Left renal pelvis (tissue), 4 donors: ENCODE measurements around the gene GTF3C5. TPM values are rescaled to one million over a fixed set of nuclear protein-coding genes. Genes with fewer than 3 reads are reported as not detected.
"Not testable (repeated sequence)": the region's sequence is repeated elsewhere in the genome, so short reads cannot be mapped to it uniquely, and the experiment has no call there.

Experiments used
- DNase-seq, 4 donors: peaks; one replicate each; pipeline ENCODE4 v3.0.0-alpha.2; 2013; ENCODE audit warnings: low read depth in 4 of 4, low spot score in 3 of 4
- polyA plus RNA-seq, 4 donors: library from polyadenylated mRNA; unstranded; fragments of 120-200 nt; gene quantifications; one replicate each; pipeline ENCODE4 v1.2.1, GENCODE V29; 2013; ENCODE audit not compliant: insufficient read length in 4 of 4

The GTF3C5 gene
- polyA plus RNA-seq, 4 donors: 53.2 to 79.9 (median 64.2) TPM

DNA sequence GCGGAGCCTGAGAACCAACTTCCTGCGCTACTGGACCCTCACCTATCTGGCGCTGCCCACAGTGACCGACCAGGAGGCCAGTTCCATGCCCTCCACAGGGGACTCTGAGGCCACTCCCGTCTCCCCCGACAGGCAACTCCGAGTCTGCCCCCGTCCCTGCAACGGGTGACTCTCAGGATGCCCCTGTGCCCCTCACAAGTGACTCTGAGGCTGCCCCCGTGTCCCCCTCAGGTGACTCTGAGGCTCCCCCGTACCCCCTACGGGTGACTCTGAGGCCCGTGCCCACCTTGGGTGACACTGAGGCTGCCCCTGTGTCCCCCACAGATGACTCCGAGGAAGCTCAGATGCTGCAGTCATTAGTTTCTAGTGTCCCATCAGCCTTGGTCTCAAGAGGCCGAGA is 56.1 kb downstream of the GTF3C5 start:
- no peak for DNase-seq

DNA sequence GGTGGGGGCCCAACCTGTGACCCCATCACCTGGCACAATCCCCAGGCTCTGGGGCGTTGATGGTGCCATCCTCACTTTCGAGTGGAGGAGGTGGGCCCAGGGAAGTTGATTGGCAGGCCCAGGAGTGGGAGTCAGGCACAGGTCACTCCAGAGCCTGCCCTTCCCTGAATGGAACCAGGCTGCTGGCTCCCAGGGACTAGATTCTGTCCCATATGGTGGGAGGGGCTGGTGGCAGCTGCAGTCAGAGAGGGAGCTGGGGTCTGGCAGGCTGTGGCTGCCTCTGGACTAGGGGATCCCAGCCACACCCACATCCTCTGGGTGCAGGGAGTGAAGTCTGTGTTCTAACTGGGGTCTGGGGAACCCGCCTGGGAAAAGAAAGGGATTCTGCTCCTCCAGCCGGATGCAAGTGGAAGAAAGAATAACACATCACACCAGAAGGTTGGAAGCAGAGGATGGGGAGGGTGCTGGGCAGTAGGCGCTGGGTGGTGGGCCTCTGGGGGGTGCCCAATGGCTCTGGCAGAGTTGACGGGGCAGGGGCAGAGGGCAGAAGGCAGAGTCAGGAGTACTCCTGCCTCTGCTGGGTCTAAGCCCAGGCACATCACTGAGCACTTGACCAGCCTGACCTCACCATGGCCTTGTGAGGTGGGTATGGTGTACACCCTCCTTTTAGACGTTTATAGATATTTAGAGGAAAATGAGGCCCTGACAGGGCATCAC is 56.8 kb downstream of the GTF3C5 start:
- DNase-seq: no peak

DNA sequence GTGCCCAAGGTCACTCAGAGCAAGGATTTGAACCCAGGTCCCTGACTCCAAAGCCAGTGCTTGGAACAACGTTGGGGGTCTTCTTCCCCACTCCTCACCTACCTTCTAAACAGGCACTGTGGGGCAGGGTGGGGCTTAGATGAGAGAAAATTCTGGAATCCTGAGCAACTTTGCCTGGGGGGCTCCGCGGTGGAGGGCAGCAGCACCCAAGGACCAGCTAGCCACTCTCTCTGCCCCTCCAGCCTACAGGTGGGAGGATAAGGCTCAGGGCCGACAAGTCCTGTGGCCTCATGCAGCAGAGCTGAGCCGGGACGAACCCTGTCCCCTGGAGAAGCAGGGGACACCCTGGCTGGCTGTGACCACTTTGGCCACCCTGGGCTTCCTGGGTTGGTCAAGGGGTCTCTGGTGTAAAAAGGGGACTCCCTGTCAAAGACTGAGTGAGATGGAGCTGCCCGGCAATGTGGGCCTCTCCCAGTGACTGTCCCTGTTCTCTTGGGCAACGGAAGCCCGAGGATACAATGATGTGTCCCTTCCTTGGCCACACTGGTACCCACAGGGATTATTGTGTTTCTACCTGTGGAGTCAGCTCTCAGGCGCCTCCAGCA is 57.5 kb downstream of the GTF3C5 start:
- DNase-seq: no peak

DNA sequence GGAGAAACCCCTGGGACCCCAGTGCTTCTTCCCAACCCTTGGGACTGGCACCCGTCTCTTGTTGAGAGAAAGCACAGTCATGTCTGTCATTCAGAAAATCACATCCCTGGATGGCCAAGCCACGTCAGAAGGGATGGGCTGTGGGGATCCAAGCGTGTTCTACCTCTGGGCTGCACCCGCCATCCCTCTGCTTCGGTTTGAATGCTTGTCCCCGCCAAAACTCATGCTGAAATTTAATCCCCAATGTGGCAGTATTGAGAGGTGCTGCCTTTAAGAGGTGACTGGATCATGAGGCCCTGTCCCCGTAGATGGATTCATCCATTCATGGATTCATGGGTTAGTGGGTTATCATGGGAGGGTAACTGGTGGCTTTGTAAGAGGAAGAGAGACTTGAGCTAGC is 58.0 kb downstream of the GTF3C5 start:
- no peak for DNase-seq

DNA sequence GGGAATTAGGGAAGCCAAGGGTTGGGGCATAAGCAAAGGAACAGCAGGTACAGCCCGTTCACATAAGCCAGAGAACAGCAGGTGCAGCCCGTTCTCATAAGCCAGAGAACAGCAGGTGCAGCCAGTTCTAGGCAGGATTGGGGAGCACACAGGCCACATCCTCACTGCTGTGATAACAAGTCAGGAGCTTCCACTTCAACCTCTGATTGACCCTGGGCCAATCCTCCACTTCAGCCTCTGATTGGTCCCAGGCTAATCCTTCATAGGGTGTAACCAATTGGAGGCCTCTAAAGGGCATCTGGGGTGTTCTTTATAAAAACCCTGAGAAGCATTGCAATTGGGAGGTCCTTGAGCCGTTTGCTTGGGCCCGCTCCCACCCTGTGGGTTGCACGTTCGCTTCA is 58.5 kb downstream of the GTF3C5 start:
- no peak for DNase-seq

DNA sequence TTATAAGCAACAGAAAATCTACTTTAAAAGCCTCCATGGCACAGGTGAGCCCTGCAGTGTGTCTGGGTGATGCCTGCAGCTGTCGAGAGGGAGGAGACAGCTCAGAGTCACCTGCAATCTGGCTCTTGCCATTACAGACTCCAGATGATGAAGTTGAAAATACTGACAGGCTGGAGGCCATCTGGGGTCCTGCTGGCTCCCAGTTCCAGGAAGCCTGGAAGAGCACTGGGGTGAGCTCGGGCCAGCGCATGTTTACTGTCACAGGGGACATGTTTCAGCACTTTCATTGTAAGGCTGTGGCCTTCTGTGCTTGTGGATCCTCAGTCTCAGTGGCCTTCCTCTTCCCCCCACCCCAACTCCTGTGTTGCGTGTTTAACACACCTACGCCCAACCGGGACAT is 59.4 kb downstream of the GTF3C5 start:
- no peak for DNase-seq

DNA sequence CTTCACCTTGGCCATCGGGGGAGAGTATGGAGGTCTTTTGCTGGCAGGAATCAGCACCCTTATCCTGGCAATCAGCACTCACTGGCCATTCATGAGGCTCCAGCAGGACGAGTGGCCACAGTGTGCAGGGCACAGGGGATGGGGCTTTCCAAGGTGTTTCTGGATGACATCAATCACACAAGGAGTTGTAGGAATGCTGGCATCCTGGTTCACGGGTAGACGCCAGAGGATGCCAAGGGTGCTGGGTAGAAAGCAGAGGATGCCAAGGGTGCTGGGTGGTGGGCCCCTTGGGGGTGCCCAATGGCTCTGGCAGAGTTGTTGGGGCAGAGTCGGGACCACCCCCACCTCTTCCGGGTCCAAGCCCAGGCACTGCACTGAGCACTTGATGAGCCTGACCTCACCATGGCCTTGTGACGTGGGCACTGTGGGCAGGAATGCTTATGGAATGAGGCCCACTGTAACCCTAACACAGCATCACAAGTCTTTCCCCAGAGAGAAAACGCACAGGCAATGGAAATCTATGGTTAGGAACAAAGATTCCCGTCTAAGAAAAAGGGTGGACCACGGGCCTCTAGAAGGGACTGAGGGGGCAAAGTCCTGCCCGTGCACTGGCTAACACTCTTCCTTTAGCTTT is 60.1 kb downstream of the GTF3C5 start:
- no peak for DNase-seq

DNA sequence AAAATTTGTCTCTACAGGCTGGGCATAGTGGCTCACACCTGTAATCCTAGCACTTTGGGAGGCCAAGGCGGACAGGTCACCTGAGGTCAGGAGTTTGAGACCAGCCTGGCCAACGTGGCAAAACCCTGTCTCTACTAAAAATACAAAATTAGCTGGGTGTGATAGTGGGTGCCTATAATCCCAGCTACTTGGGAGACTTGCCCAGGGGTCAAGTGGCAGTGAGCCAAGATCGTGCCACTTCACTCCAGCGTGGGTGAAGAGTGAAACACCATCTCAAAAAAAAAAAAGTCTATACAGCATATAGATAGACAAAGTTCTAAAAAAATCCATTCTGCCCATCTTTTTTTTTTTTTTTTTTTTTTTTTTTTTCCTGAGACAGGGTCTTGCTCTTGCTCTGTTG is 63.6 kb downstream of the GTF3C5 start:
- not testable (repeated sequence) for DNase-seq

DNA sequence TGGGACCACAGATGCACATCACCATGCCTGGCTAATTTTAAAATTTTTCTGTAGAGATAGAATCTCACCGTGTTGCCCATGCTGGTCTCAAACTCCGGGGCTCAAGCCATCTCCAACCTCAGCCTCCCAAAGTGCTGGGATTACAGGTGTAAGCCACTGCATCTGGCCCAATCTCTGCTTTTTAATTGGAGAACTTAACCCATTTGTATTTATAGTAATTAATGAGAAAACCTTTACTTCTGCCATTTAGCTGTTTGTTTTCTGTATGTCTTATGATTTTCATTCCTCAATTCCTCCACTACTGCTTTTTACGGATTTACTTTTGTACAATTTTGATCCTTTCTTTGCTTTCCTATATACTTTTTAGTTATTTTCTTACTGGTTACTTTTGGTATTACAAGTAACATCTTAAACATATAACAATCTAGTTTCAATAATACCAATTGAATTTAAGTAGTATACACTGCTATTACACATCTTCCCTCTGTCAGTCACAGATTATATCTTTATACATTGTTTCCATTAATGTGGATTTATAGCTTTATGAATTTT is 64.1 kb downstream of the GTF3C5 start:
- no peak for DNase-seq

DNA sequence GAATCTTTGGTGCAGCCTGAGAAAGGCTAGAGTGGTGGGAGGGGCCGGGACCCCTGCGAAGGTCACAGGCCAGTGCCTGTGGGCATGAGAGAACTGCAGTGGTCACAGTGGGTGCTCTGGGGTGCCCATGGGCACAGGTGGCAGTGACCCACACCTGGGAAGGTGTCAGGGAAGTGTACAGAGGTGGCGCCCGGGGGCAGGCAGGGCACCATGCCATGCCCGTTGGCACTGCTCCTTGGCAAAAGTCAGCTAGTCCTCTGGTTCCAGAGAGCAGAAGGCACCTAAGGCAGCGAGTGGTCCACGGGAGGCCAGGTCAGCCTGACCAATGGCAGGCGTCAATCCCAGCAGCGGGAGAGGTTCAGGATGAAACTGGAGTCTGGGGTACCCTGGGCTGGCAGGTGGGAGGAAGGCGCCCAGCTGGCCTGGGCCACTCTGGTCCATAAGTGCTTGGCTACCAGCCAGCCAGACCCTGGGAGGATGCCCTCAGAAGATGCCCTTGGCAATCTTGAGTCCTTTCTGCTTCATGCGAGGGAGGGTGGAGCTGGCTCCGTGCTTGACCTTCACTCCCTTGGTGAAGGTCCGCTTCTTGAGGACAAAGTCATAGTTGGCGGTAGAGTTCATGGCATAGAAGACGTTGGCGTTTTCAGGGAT is 67.4 kb downstream of the GTF3C5 start:
- no peak for DNase-seq

DNA sequence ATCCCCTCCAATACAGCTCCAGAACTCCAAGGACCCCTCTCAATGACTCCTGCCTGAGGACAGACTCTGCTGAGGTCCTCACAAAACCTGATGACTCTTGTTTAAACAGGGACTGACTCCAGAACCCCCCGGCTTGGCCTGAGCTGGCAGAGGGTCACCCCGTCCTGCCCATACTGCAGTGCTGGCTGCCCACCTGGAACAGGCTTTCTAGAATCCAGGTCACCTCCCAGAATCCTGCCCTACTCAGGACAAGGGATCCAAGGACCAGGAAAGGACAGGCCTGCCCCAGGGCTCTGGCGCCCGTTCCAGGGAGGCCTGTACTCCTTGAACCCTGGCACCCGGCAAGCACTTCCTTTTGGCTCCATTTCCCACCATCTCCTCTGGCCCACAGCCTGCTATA is 68.1 kb downstream of the GTF3C5 start:
- no peak for DNase-seq

DNA sequence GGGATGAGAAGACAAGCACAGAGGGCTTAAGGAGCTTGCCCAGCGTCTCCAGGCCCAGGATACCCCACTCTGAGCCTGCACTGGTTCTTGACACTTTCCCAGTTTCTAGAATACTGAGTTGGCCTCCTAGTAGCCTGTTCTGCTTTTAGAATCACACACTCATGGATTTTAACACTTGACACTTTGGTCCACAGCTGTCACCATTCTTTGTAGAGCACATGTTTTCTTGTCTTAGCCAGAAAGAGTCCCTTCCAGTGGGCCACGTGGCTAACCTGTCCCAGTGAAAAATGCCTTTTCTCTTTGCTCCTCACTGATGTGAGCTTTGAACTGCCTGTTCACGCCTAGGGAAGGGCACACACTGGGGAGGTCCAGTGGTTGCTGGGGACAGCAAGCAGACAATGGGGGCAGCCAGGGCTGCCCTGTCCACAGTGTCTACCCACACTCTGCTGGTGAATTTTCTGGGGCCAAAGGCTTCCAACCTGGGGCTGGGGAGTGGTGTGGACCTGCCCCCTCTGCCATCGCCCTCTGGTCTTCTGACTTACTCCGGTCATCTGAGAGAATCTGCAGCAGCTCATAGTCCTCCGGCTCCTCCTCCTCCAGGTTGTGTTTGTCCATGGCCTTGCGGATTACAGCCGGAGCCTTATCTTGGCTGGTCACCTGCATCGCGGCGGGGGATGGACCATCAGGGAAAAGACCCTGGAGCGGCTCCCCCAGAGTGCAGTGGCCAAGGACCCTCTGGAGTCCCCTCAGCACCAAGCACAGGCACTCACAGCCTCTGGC is 69.1 kb downstream of the GTF3C5 start:
- no peak for DNase-seq

DNA sequence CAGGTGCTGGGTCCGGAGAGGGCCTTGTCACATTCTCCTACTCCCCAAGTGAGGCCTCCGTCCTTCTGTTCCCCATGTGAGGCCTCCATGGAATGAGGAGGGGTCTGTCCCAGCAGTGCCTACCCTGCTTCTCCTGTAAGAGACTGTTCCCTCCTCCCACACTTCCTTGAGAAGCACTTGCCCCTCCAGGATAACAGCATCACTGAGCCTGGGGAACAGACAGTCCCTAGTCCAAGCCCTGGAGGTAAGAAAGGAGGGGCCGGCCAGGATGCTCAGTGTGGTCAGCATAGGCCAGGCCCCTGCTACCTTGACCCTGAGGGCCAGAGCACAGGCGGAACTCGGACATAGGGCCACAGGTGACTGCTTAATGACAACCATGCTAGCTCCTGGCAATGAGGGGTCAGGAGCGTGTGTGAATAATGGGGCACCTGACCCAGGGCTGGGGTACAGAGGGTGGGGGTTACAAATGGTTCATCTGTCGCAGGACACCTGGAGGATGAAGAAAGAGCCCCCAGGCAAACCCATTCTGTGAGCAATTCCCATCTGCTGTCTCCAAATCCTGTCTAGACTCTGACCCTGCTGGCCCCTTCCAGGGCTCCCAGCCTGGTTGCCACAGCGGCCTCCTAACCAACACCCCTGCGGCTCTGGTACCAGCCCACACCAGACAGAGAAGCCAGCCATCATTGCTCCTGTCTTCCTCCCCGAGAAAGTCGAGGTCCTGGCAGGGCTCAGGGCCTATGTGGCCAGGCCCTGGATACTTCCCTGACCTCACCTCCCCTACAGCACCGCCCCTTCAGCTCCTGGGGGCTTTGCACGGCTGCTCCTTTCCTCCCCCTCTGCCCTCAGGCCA is 69.9 kb downstream of the GTF3C5 start:
- no peak for DNase-seq

DNA sequence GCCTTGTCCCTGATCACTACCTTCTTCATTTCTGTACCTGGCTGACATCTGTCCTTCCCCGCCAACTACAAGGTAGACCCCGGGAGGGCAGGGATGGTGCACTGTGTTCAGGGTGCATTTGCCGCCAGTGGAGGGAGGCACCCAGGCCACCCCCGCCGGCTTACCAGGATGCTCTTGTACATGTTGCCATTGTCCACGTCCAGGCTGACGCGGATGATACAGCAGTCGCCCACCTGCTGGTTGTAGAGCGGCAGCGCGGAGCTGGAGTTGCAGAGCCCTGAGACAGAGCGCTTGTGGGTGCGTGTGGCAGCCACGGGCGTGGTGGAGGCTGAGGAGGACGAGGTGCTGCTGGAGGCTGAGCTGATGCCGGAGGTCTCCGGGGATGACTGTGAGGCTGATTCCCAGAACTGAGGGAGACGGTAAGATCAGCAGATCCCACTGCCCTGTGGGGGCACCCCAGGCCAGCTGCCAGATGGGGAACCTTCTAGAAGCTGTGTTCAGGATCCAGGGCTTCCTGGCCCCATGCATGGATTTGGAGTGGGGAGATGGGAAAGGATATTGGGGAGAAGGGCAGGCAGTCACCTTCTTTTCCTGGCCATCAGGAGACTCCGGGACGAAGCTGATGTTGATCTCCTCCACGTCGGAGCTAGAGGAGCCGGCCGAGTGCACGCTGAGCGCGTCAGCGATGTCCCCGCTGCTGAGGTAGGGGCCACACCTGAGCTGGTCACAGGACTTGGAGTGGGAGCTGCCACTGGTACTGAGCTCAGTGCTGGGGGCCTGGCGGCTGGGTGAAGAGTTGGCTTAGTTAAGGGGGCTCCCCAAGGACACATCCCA is 70.8 kb downstream of the GTF3C5 start:
- no peak for DNase-seq

DNA sequence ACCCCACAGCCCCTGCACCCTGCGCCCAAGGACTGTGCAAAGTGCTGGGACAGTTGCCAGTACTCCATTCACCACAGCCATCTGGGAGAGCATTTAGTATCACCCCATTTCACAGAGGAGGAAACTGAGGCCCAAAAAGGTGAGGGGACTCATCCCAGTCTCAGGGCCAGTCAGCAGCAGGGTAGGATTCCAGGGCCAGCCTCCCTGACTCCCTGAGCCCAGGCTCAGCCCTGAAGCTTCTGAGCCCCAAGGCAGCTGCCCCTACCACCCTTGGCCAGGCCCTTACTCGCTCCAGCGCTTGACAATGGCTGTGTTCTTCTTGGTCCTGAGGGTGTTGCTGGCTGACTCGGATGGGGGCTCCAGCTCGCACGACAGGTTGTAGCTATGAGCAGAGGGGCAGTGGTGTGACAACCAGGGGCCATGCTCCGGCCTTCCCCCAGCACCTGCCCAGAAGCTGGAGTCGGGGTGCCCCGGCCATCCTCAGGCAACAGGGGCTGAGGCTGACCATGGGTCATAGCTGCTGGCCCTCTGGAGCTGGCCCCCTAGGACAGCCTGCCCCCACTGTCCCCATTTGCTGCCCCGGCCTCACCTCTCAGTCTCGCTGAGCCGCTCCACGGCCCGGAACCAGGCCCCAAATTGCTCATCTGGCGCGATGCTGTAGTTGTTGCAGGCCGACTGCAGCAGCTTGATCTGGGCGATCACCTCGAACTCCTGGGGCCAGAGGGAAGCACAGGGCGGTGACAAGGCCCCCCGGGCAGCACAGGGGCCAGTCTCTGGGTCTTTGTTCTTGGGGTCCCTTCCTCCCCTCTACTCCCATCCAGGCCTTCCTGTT is 71.6 kb downstream of the GTF3C5 start:
- no peak for DNase-seq

DNA sequence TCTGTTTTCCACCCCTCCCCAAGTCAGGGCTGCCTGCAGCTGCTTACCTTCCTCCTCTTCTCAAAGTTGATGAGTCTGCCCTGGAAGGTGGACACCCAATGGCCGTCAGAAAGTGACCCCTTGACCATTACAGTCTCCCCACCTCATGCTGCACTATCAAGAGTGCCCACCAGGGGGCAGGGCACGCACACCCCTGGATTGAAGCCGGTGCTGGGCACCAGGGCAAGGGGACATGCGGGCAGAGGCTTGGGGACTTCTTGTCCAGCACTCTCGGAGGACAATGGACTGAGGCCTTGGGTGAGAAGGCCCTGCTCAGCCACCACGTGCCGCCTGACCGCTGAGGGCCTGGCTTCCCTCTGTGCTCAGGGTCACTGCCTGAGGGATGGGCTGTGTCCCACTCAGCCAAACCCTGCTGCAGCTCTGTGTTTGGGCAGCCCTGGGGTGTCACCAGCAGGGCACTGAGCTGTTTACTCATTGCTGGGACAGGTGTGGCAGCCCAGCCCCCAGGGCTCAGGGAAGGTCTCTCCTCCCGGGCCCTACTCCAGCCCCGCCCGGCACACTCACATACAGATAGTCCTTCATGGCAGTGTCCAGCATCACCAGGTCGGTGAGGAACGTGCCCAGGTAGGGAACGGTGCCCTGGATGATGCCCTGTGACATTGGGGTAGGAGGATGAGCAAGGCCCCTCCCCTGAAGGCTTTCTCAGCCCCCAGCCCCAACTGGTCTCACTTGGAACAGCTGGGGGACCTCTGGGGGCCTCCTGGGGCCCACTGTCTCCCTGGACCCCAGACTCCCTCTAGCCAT is 72.6 kb downstream of the GTF3C5 start:
- DNase-seq: no peak

DNA sequence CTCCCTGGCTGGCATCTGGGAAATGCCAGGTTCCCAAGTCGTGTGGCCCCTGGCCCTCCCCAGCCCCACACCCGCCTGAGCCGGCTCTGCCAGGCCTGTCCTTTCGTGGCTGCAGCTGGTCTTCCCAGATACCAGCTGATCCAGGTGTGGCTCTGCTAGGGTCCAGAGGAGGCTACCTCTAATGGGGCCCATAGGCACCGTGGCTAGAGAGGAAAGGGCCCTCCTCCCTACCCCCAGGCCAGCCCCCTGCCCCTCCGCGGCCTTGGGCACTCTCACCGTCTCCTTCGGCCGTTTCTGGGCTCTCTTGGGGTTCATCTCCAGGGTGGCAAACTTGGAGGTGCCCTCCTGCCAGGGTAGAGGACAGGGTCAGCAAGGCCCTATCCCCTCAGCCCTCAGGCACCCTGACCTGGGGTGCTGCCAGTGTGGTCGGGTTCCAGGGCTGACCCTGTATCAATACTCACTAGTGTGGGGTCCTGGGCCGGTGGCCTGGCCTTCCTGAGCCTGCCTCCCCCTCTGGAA is 73.2 kb downstream of the GTF3C5 start:
- no peak for DNase-seq
